ENCODE data around the gene CD34.

The CD34 gene

DNA sequence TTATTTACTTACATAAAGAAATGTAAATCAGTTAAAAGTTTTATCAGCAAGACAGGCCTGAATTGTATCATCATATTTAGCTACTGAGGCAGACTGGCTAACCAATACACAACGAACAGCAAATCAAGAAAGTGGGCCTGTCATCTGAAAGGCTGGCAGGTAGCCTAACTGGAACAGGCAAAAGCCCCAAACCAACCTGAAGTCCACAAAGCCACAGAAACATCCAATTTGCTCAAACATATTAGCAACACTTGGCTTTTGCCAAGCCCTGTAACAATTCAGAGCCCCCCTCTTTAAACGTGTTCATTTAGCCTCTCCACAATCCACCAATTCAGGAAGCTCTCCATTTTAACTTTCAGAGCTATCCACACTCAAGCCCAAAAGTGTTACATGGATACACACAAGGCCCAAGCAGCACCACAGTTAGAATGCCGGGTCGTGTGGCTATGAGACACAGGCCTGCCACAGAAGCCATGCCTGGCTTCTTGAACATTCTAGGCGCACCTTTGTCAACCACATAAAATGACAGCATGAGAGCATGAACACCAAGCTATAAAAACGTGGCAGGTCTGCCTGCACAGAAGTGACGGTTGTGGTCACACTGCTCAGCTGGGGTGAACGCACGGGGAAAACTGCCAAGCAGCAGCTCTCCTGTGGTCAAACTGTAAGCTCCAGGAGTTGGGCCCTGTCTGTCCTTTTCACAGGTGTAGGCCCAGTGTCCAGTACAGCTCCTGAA is 49.3 kb downstream of the CD34 start:
- Histone ChIP-seq H3K27me3 (ENCODE audit: control insufficient read depth in 5 of 5, insufficient read depth in 4 of 5, low read length in 5 of 5) (no peaks in the 10 kb centered on the region), H3K27ac (ENCODE audit: low read depth, low read length) (no peak overlapping the region), H3K9ac (ENCODE audit: low read length in 5 of 5) (no peak overlapping the region)

DNA sequence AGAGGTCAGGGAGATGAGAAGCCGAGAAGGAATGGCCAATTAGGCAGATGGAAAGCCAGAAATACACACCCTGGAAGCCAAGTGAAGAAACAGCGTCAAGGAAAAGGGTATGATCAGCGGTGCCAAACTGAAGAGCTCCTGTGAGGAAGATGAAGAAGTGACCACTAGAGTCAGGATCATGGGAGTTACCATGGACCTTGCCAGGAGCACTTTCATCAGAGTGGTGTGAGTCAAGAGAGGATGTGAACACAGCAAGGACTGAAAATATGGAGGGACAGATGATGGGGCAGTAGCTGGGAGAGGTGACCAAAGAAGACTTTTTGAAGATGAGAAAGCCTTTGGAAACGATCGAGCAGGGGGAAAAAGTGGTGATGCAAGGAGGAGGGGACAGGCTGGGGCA is 50.4 kb downstream of the CD34 start:
- Histone ChIP-seq H3K27me3 (ENCODE audit: control insufficient read depth in 5 of 5, insufficient read depth in 4 of 5, low read length in 5 of 5) (no peaks in the 10 kb centered on the region), H3K4me1 (ENCODE audit: control insufficient read depth in 5 of 5, insufficient read depth in 5 of 5, low read length in 5 of 5) (peaks cover 6 to 46% (median 29%) of the 10 kb centered on the region in 5 donors), H3K9ac (ENCODE audit: low read length in 5 of 5) (no peak overlapping the region), H3K27ac (ENCODE audit: low read depth, low read length) (no peak overlapping the region), H3K9me3 (ENCODE audit: control insufficient read depth in 5 of 5, low read length in 5 of 5) (no peaks in the 10 kb centered on the region), H3K4me3 (ENCODE audit: low read depth in 1 of 5, low read length in 5 of 5) (no peak overlapping the region), H3K36me3 (ENCODE audit: control insufficient read depth in 5 of 5, insufficient read depth in 5 of 5, low read length in 5 of 5) (peaks cover 2 to 36% (median 14%) of the 10 kb centered on the region in 5 donors)

More for the DNA sequence above, 49.3 kb downstream of the CD34 start:
- Histone ChIP-seq H3K9me3 (ENCODE audit: control insufficient read depth in 5 of 5, low read length in 5 of 5) (no peaks in the 10 kb centered on the region), H3K4me3 (ENCODE audit: low read depth in 1 of 5, low read length in 5 of 5) (no peak overlapping the region), H3K4me1 (ENCODE audit: control insufficient read depth in 5 of 5, insufficient read depth in 5 of 5, low read length in 5 of 5) (peaks cover 6 to 47% (median 30%) of the 10 kb centered on the region in 5 donors), H3K36me3 (ENCODE audit: control insufficient read depth in 5 of 5, insufficient read depth in 5 of 5, low read length in 5 of 5) (peaks cover 2 to 29% (median 12%) of the 10 kb centered on the region in 5 donors)

DNA sequence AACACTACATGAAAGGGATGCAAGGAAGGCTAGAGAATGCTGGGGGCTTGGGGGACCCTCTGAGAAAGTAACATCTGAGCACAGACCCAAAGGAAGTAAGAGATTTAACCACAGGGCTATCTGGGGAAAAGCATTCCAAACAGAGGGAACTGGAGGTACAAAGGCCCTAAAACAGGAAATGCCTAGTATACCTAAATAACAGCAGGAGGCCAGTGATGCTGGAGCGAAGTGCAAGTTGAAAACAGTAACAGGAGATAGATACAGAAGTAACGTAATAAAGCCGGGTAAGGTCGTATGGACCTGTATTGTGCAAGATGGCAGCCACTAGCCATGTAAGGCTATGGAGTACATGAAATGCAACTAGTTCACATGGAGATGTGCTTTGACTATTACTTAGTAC is 52.1 kb downstream of the CD34 start:
- Histone ChIP-seq H3K27me3 (ENCODE audit: control insufficient read depth in 5 of 5, insufficient read depth in 4 of 5, low read length in 5 of 5) (no peaks in the 10 kb centered on the region), H3K36me3 (ENCODE audit: control insufficient read depth in 5 of 5, insufficient read depth in 5 of 5, low read length in 5 of 5) (peaks cover 2 to 34% (median 14%) of the 10 kb centered on the region in 5 donors), H3K4me3 (ENCODE audit: low read depth in 1 of 5, low read length in 5 of 5) (no peak overlapping the region), H3K4me1 (ENCODE audit: control insufficient read depth in 5 of 5, insufficient read depth in 5 of 5, low read length in 5 of 5) (peaks cover 5 to 33% (median 17%) of the 10 kb centered on the region in 5 donors), H3K9ac (ENCODE audit: low read length in 5 of 5) (no peak overlapping the region), H3K9me3 (ENCODE audit: control insufficient read depth in 5 of 5, low read length in 5 of 5) (no peaks in the 10 kb centered on the region), H3K27ac (ENCODE audit: low read depth, low read length) (no peak overlapping the region)

DNA sequence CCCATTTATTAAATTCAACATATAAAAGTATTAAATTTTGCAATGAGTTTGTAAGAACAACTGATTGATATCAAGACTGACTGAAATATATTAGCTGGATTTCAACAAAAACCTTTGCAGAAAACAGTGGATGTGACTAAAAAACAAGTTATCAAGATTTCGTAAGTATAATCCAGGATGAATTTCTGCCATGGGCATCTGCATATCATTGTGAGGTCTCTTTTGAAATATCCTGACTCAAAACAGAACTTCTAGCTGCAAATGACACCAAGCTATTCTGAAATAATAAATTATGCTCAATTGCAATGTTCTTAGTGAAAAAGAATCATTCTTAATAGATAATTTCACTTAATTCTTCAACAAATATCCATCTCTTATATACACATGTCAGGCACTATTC is 52.6 kb downstream of the CD34 start:
- Histone ChIP-seq H3K36me3 (ENCODE audit: control insufficient read depth in 5 of 5, insufficient read depth in 5 of 5, low read length in 5 of 5) (peaks cover 2 to 32% (median 14%) of the 10 kb centered on the region in 5 donors), H3K27me3 (ENCODE audit: control insufficient read depth in 5 of 5, insufficient read depth in 4 of 5, low read length in 5 of 5) (no peaks in the 10 kb centered on the region), H3K4me3 (ENCODE audit: low read depth in 1 of 5, low read length in 5 of 5) (no peak overlapping the region), H3K27ac (ENCODE audit: low read depth, low read length) (no peak overlapping the region), H3K9me3 (ENCODE audit: control insufficient read depth in 5 of 5, low read length in 5 of 5) (no peaks in the 10 kb centered on the region), H3K4me1 (ENCODE audit: control insufficient read depth in 5 of 5, insufficient read depth in 5 of 5, low read length in 5 of 5) (peaks cover 6 to 35% (median 20%) of the 10 kb centered on the region in 5 donors), H3K9ac (ENCODE audit: low read length in 5 of 5) (no peak overlapping the region)

DNA sequence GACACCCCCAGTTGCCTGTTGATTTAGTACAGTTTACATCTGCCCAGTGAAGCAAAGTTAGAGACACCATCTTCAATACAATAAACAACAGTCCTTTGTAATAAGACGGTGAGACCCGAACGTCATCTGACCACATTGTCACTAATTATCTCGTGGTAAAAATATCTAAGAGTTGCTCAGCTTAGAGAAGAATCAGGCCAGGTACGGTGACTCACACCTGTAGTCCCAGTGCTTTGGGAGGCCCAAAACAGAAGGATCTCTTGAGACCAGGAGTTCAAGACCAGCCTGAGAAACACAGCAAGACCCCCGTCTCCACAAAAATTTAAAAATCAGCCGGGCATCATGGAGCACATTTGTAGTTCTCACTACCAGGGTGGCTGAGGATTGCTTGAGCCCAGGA is 53.5 kb downstream of the CD34 start:
- Histone ChIP-seq H3K4me1 (ENCODE audit: control insufficient read depth in 5 of 5, insufficient read depth in 5 of 5, low read length in 5 of 5) (peaks cover 7 to 41% (median 29%) of the 10 kb centered on the region in 5 donors), H3K27ac (ENCODE audit: low read depth, low read length) (no peak overlapping the region), H3K9me3 (ENCODE audit: control insufficient read depth in 5 of 5, low read length in 5 of 5) (no peaks in the 10 kb centered on the region), H3K27me3 (ENCODE audit: control insufficient read depth in 5 of 5, insufficient read depth in 4 of 5, low read length in 5 of 5) (no peaks in the 10 kb centered on the region), H3K9ac (ENCODE audit: low read length in 5 of 5) (no peak overlapping the region), H3K36me3 (ENCODE audit: control insufficient read depth in 5 of 5, insufficient read depth in 5 of 5, low read length in 5 of 5) (peaks cover 2 to 27% (median 10%) of the 10 kb centered on the region in 5 donors), H3K4me3 (ENCODE audit: low read depth in 1 of 5, low read length in 5 of 5) (no peak overlapping the region)

DNA sequence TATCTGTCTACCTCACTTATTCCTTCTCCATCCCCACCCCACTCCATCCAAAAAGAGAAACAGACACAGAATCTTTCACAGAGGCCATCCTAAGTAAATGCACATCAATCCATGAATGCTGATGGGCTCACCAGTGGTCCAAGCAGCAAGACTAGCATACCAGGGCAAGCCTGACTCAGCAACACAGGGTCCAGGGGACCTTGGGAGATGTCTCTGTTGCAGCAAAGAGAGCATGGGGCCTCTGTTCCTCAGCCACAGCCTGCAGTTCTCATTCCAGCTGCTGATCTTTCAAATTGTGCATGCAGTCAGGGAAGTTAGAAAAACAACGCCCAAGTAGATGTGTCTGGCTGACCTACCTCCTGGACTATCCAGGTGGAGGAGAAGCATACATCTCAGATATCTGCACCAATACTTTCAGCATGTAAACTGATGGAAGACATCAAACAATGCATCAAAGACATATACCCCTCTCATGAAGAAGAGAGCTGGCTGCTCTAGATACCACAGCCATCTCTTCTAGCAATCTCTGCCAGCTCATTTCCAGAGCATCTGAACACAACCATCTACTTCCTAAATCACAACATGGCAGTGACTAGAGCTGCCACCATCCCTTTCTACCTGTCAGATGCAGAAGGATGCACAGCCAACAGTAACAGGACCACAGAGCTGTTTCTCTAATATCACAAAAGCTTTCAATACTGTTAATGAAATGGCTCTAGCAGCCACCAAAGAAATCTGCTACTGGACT is 54.5 kb downstream of the CD34 start:
- Histone ChIP-seq H3K4me1 (ENCODE audit: control insufficient read depth in 5 of 5, insufficient read depth in 5 of 5, low read length in 5 of 5) (peaks cover 7 to 48% (median 34%) of the 10 kb centered on the region in 5 donors), H3K4me3 (ENCODE audit: low read depth in 1 of 5, low read length in 5 of 5) (no peak overlapping the region), H3K9ac (ENCODE audit: low read length in 5 of 5) (no peak overlapping the region)

GRCh38 chr1:207854001-207854400 is 56.9 kb downstream of the CD34 start:
- Histone ChIP-seq H3K9ac (ENCODE audit: low read length in 5 of 5) (peak overlapping the region in 1 of 5 donors; percentile 9), H3K27me3 (ENCODE audit: control insufficient read depth in 5 of 5, insufficient read depth in 4 of 5, low read length in 5 of 5) (no peaks in the 10 kb centered on the region), H3K4me3 (ENCODE audit: low read depth in 1 of 5, low read length in 5 of 5) (no peak overlapping the region), H3K9me3 (ENCODE audit: control insufficient read depth in 5 of 5, low read length in 5 of 5) (no peaks in the 10 kb centered on the region), H3K4me1 (ENCODE audit: control insufficient read depth in 5 of 5, insufficient read depth in 5 of 5, low read length in 5 of 5) (peaks cover 8 to 64% (median 46%) of the 10 kb centered on the region in 5 donors), H3K27ac (ENCODE audit: low read depth, low read length) (peak overlapping the region; percentile 2), H3K36me3 (ENCODE audit: control insufficient read depth in 5 of 5, insufficient read depth in 5 of 5, low read length in 5 of 5) (peaks cover 0 to 16% (median 9%) of the 10 kb centered on the region in 5 donors)

More for the DNA sequence above, 54.5 kb downstream of the CD34 start:
- H3K36me3 ChIP-seq (ENCODE audit: control insufficient read depth in 5 of 5, insufficient read depth in 5 of 5, low read length in 5 of 5): peaks cover 0 to 23% (median 4%) of the 10 kb centered on the region in 5 donors
- H3K27ac ChIP-seq (ENCODE audit: low read depth, low read length): no peak overlapping the region
- H3K27me3 ChIP-seq (ENCODE audit: control insufficient read depth in 5 of 5, insufficient read depth in 4 of 5, low read length in 5 of 5): no peaks in the 10 kb centered on the region
- H3K9me3 ChIP-seq (ENCODE audit: control insufficient read depth in 5 of 5, low read length in 5 of 5): no peaks in the 10 kb centered on the region

- H3K27ac ChIP-seq (ENCODE audit: low read depth, low read length): peak overlapping the region; percentile 26
- no peak overlapping the region for H3K9ac ChIP-seq (ENCODE audit: low read length in 5 of 5)
- H3K27me3 ChIP-seq (ENCODE audit: control insufficient read depth in 5 of 5, insufficient read depth in 4 of 5, low read length in 5 of 5): no peaks in the 10 kb centered on the region
- no peaks in the 10 kb centered on the region for H3K9me3 ChIP-seq (ENCODE audit: control insufficient read depth in 5 of 5, low read length in 5 of 5)
- H3K4me3 ChIP-seq (ENCODE audit: low read depth in 1 of 5, low read length in 5 of 5): no peak overlapping the region
- peaks cover 0 to 16% (median 9%) of the 10 kb centered on the region in 5 donors for H3K36me3 ChIP-seq (ENCODE audit: control insufficient read depth in 5 of 5, insufficient read depth in 5 of 5, low read length in 5 of 5)
- peaks cover 8 to 63% (median 46%) of the 10 kb centered on the region in 5 donors for H3K4me1 ChIP-seq (ENCODE audit: control insufficient read depth in 5 of 5, insufficient read depth in 5 of 5, low read length in 5 of 5)
Measured at GRCh38 chr1:207853372-207853757, 57.6 kb downstream of the CD34 start.

GRCh38 chr1:207852576-207853371 is 58.2 kb downstream of the CD34 start:
- no peaks in the 10 kb centered on the region for H3K9me3 ChIP-seq (ENCODE audit: control insufficient read depth in 5 of 5, low read length in 5 of 5)
- H3K36me3 ChIP-seq (ENCODE audit: control insufficient read depth in 5 of 5, insufficient read depth in 5 of 5, low read length in 5 of 5): peaks cover 0 to 16% (median 9%) of the 10 kb centered on the region in 5 donors
- no peaks in the 10 kb centered on the region for H3K27me3 ChIP-seq (ENCODE audit: control insufficient read depth in 5 of 5, insufficient read depth in 4 of 5, low read length in 5 of 5)
- H3K9ac ChIP-seq (ENCODE audit: low read length in 5 of 5): peak overlapping the region in 1 of 5 donors; percentile 5
- H3K4me1 ChIP-seq (ENCODE audit: control insufficient read depth in 5 of 5, insufficient read depth in 5 of 5, low read length in 5 of 5): peaks cover 12 to 69% (median 46%) of the 10 kb centered on the region in 5 donors
- H3K4me3 ChIP-seq (ENCODE audit: low read depth in 1 of 5, low read length in 5 of 5): no peak overlapping the region
- peak overlapping the region; percentile 26 for H3K27ac ChIP-seq (ENCODE audit: low read depth, low read length)
